Measurements from ENCODE around the gene XPR1. TPM values are rescaled to one million over a fixed set of nuclear protein-coding genes. Genes with fewer than 3 reads are reported as not detected.

Gene XPR1
- total and polyA plus RNA-seq, 2 donors (not counting 3 experiments of a cell fraction or from before 2014, with no cell fraction given): 23.9 to 26.7 TPM

DNA sequence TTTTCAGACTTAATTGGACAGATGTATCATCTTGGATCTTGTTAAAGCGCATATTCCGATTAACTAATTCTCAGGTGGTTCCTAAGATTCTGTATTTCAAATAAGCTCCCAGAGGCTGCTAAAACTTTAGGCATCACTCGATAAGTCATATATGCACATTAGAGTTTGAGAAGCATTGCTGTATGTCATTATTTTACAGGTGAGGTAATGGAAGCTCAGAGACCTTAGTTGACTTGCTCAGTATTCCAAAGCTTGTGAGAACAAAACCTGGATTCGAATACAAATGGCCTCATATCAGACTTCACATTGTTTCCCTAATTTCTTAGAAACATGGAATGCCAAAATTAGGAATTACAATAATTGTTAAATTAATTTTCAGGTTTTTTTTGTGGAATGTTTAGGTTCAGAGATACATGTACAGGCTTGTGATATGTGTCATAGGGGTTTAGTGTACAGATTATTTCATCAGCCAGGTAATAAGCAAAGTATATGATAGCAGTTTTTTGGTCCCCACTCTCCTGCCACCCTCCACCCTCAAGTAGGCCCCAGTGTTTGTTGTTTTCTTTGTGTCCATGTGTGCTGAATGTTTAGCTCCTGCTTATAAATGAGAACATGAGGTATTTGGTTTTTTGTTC, 96.8 kb downstream of the XPR1 start:
- dilution Hi-C loops (cut with MboI; ENCODE audit: extremely low pct_ligation_motif_present, low sequenced_read_pairs): no loop called here
- no peak for FAIRE-seq

More for the DNA sequence above, 96.8 kb downstream of the XPR1 start:
- TF ChIP-seq, protein P1, sequence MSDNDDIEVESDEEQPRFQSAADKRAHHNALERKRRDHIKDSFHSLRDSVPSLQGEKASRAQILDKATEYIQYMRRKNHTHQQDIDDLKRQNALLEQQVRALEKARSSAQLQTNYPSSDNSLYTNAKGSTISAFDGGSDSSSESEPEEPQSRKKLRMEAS (IDR thresholded peaks at IDR 0.05; ENCODE audit: insufficient read depth, insufficient read length): no peak
- no peak for TF ChIP-seq FOS (IDR thresholded peaks at IDR 0.05; ENCODE audit: borderline replicate concordance, insufficient read depth, low read length)
- no peak for TF ChIP-seq MYC (IDR thresholded peaks at IDR 0.05; ENCODE audit: low read depth, low read length)
- TF ChIP-seq POLR2AphosphoS5 (IDR thresholded peaks at IDR 0.05; ENCODE audit: insufficient read depth, low read depth, low read length): no peak
- no peak for TF ChIP-seq POLR2A (IDR thresholded peaks at IDR 0.05; ENCODE audit: low read depth, low read length)
- no peak for TF ChIP-seq GATA2 (IDR thresholded peaks at IDR 0.05; ENCODE audit: insufficient read depth, insufficient read length, low read depth, low read length)
- no peak for TF ChIP-seq JUN (IDR thresholded peaks at IDR 0.05; ENCODE audit: borderline replicate concordance, insufficient read depth, insufficient read length, low read depth)
- TF ChIP-seq, protein P2, sequence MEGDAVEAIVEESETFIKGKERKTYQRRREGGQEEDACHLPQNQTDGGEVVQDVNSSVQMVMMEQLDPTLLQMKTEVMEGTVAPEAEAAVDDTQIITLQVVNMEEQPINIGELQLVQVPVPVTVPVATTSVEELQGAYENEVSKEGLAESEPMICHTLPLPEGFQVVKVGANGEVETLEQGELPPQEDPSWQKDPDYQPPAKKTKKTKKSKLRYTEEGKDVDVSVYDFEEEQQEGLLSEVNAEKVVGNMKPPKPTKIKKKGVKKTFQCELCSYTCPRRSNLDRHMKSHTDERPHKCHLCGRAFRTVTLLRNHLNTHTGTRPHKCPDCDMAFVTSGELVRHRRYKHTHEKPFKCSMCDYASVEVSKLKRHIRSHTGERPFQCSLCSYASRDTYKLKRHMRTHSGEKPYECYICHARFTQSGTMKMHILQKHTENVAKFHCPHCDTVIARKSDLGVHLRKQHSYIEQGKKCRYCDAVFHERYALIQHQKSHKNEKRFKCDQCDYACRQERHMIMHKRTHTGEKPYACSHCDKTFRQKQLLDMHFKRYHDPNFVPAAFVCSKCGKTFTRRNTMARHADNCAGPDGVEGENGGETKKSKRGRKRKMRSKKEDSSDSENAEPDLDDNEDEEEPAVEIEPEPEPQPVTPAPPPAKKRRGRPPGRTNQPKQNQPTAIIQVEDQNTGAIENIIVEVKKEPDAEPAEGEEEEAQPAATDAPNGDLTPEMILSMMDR (IDR thresholded peaks at IDR 0.05; ENCODE audit: extremely low read depth in 1 of 2, insufficient read depth in 1 of 2, low read depth in 1 of 2, low read length in 2 of 2): no peak
- TF ChIP-seq EZH2 (IDR thresholded peaks at IDR 0.05; ENCODE audit: borderline replicate concordance, low read depth, low read length, severe bottlenecking): no peak
- intact Hi-C loops (cut with micrococcal nuclease): no loop called here
- no peaks in the 10 kb centered on the region for H3K27me3 ChIP-seq (ENCODE audit: control insufficient read depth in 2 of 2, insufficient read depth in 2 of 2, low read length in 2 of 2)
- no peak overlapping the region for H2AFZ ChIP-seq (ENCODE audit: low read depth, low read length)
- CTCF ChIA-PET: no interaction called here
- H3K4me3 ChIP-seq (replicated peaks in 1 of 3; ENCODE audit: insufficient read depth in 1 of 3, low read depth in 1 of 3, low read length in 3 of 3): no peak overlapping the region
- H3K27ac ChIP-seq (ENCODE audit: insufficient read depth, low read depth, low read length): no peak overlapping the region
- no peaks in the 10 kb centered on the region for H3K79me2 ChIP-seq (ENCODE audit: control insufficient read depth, insufficient read depth, low read length)
- POLR2A ChIA-PET: no interaction called here
- H3K9me3 ChIP-seq (replicated peaks; ENCODE audit: control insufficient read depth, insufficient read depth, low read length): no peaks in the 10 kb centered on the region
- no TSS peak for BruUV-seq (replicated peaks)
- H3K36me3 ChIP-seq (ENCODE audit: control insufficient read depth in 2 of 2, extremely low read depth in 1 of 2, insufficient read depth in 2 of 2, low read length in 2 of 2): no peaks in the 10 kb centered on the region
- H3K9ac ChIP-seq (replicated peaks; ENCODE audit: extremely low read depth, insufficient read depth, low read length): no peak overlapping the region
- no peak overlapping the region for H3K4me2 ChIP-seq (ENCODE audit: insufficient read depth, low read length)
- no peaks in the 10 kb centered on the region for H3K4me1 ChIP-seq (ENCODE audit: control insufficient read depth, extremely low read depth, insufficient read depth, low read length)
- no peaks in the 10 kb centered on the region for H4K20me1 ChIP-seq (replicated peaks; ENCODE audit: control insufficient read depth, extremely low read depth, insufficient read depth, low read length)
- H3K9me1 ChIP-seq (replicated peaks; ENCODE audit: control insufficient read depth, extremely low read depth, insufficient read depth, low read length): no peaks in the 10 kb centered on the region
- no peak for DNase-seq (ENCODE audit: low read depth, low spot score)

Data from endothelial cell of umbilical vein (primary cell).